ENCODE data around the gene GTPBP1.

Gene GTPBP1

GRCh38 chr22:38781033-38781432, 75.3 kb downstream of the GTPBP1 start:
- H3K4me1 ChIP-seq (ENCODE audit: control insufficient read depth, low read length), result peaks cover 3% of the 10 kb centered on the region; the same call in 1 of the 2 replicates
- no peak overlapping the region for H3K4me3 ChIP-seq (ENCODE audit: low read length)
- H4K20me1 ChIP-seq (ENCODE audit: control insufficient read depth, insufficient read depth, low read depth, low read length), result no peaks in the 10 kb centered on the region
- H3K27me3 ChIP-seq (ENCODE audit: control insufficient read depth, low read length), result no peaks in the 10 kb centered on the region
- no peaks in the 10 kb centered on the region for H3K9me2 ChIP-seq (replicated peaks; ENCODE audit: control insufficient read depth, low read length)
- H3K27ac ChIP-seq (ENCODE audit: low read depth, low read length), result no peak overlapping the region
- H3K4me2 ChIP-seq (ENCODE audit: low read length), result no peak overlapping the region
- H3K9me3 ChIP-seq (ENCODE audit: control insufficient read depth, insufficient read depth, low read length), result no peaks in the 10 kb centered on the region
- TF ChIP-seq EZH2phosphoT487 (IDR thresholded peaks at IDR 0.05; ENCODE audit: borderline replicate concordance, low read length) (no peak), CTCF (IDR thresholded peaks at IDR 0.05; ENCODE audit: low read depth, low read length, poor library complexity, severe bottlenecking) (no peak)
- no peaks in the 10 kb centered on the region for H3K36me3 ChIP-seq (ENCODE audit: control insufficient read depth, low read length)
- no peaks in the 10 kb centered on the region for H3F3A ChIP-seq (ENCODE audit: control insufficient read depth, insufficient read depth)
- H3K79me2 ChIP-seq (ENCODE audit: control insufficient read depth, low read length), result no peaks in the 10 kb centered on the region

- H3K9me3 ChIP-seq (ENCODE audit: control insufficient read depth, insufficient read depth, low read length), result no peaks in the 10 kb centered on the region
- H3K27ac ChIP-seq (ENCODE audit: low read depth, low read length), result no peak overlapping the region
- TF ChIP-seq CTCF (IDR thresholded peaks at IDR 0.05; ENCODE audit: low read depth, low read length, poor library complexity, severe bottlenecking), result no peak
- TF ChIP-seq EZH2phosphoT487 (IDR thresholded peaks at IDR 0.05; ENCODE audit: borderline replicate concordance, low read length), result no peak
- no peak overlapping the region for H3K4me3 ChIP-seq (ENCODE audit: low read length)
- peaks cover 3% of the 10 kb centered on the region; the same call in 1 of the 2 replicates for H3K4me1 ChIP-seq (ENCODE audit: control insufficient read depth, low read length)
- H3K4me2 ChIP-seq (ENCODE audit: low read length), result no peak overlapping the region
- no peaks in the 10 kb centered on the region for H3F3A ChIP-seq (ENCODE audit: control insufficient read depth, insufficient read depth)
- H3K27me3 ChIP-seq (ENCODE audit: control insufficient read depth, low read length), result no peaks in the 10 kb centered on the region
- H3K79me2 ChIP-seq (ENCODE audit: control insufficient read depth, low read length), result no peaks in the 10 kb centered on the region
- no peaks in the 10 kb centered on the region for H4K20me1 ChIP-seq (ENCODE audit: control insufficient read depth, insufficient read depth, low read depth, low read length)
- H3K36me3 ChIP-seq (ENCODE audit: control insufficient read depth, low read length), result no peaks in the 10 kb centered on the region
- H3K9me2 ChIP-seq (replicated peaks; ENCODE audit: control insufficient read depth, low read length), result no peaks in the 10 kb centered on the region
Measured at GRCh38 chr22:38782402-38783094, 76.8 kb downstream of the GTPBP1 start.
